SK-N-SH (cell line): Measurements from ENCODE around the gene PELI1. TPM values are rescaled to one million over a fixed set of nuclear protein-coding genes. Genes with fewer than 3 reads are reported as not detected.

Source experiments
- CTCF ChIA-PET: fragments of 300-600, 350-600 bp; formaldehyde crosslinking; extraction: SDS; loops from one replicate; lab custom pipeline; 2021; lab: Yijun Ruan, JAX
- POLR2A ChIA-PET: fragments of 350-600 bp; sonication (Branson Sonifier 250); formaldehyde crosslinking; extraction: SDS; loops from one replicate; lab custom pipeline; 2020; ENCODE audit warnings: antibody characterized with exemption, inconsistent platforms; lab: Yijun Ruan, JAX
- DNase-seq: peaks from one replicate; pipeline ENCODE4 v3.0.0; 2012
- H2AFZ ChIP-seq: fragments of 200-600 bp; sonication (generic); 2 replicates; pipeline ENCODE4 v1.8.1; 2016; ENCODE audit warnings: antibody characterized with exemption, mild to moderate bottlenecking, low read depth
- H3F3A ChIP-seq: fragments of 200-600 bp; sonication (generic); replicated peaks from 2 replicates; pipeline ENCODE3; 2016; ENCODE audit warnings: antibody characterized with exemption, mild to moderate bottlenecking; ENCODE audit not compliant: insufficient read depth
- H3K27ac ChIP-seq, 2 experiments: fragments of 200-500 bp in 1 of 2; fragments of 200-600 bp in 1 of 2; sonication (Bioruptor generic) in 1 of 2; sonication (generic), shearing (Covaris generic) in 1 of 2; 2 replicates each; pipeline versions ENCODE4 v1.5.1 to v1.6.1; 2014 to 2016; ENCODE audit warnings: low read depth in 2 of 2, inconsistent platforms in 1 of 2, low read length in 1 of 2, mild to moderate bottlenecking in 1 of 2, mixed read lengths in 1 of 2
- H3K27me3 ChIP-seq: fragments of 200-600 bp; sonication (generic), shearing (Covaris generic); 2 replicates; pipeline ENCODE4 v1.6.1; 2016; ENCODE audit warnings: mixed run types; ENCODE audit not compliant: insufficient read depth
- H3K36me3 ChIP-seq, 2 experiments: fragments of 200-500 bp in 1 of 2; fragments of 200-600 bp in 1 of 2; sonication (Bioruptor generic) in 1 of 2; sonication (generic) in 1 of 2; replicated peaks in 1 of 2; 2 replicates each; pipeline versions ENCODE3 to v1.5.1; 2014 to 2016; ENCODE audit warnings: low read length in 1 of 2, mild to moderate bottlenecking in 1 of 2; ENCODE audit not compliant: insufficient read depth in 2 of 2, control insufficient read depth in 1 of 2
- H3K4me1 ChIP-seq, 2 experiments: fragments of 200-500 bp in 1 of 2; fragments of 200-600 bp in 1 of 2; sonication (Bioruptor generic) in 1 of 2; sonication (generic), shearing (Covaris generic) in 1 of 2; 2 replicates each; pipeline versions ENCODE4 v1.5.1 to v1.6.1; 2014 to 2016; ENCODE audit warnings: low read depth in 1 of 2, low read length in 1 of 2, mixed run types in 1 of 2; ENCODE audit not compliant: insufficient read depth in 2 of 2, control insufficient read depth in 1 of 2
- H3K4me2 ChIP-seq: fragments of 200-600 bp; sonication (generic), shearing (Covaris generic); 2 replicates; pipeline ENCODE4 v1.6.1; 2017; ENCODE audit warnings: mixed run types
- H3K4me3 ChIP-seq, 2 experiments: fragments of 200-500 bp in 1 of 2; fragments of 200-600 bp in 1 of 2; sonication (Bioruptor generic) in 1 of 2; sonication (generic), shearing (Covaris generic) in 1 of 2; 2 replicates each; pipeline versions ENCODE4 v1.5.1 to v1.8.1; 2014 to 2016; ENCODE audit warnings: low read depth in 2 of 2, inconsistent platforms in 1 of 2, low read length in 1 of 2, mild to moderate bottlenecking in 1 of 2, mixed read lengths in 1 of 2, moderate library complexity in 1 of 2
- H3K79me2 ChIP-seq: fragments of 200-600 bp; sonication (generic); 2 replicates; pipeline ENCODE4 v1.8.1; 2017; ENCODE audit warnings: mild to moderate bottlenecking; ENCODE audit not compliant: insufficient read depth
- H3K9ac ChIP-seq: fragments of 200-600 bp; sonication (generic); 2 replicates; pipeline ENCODE4 v1.6.1; 2017; ENCODE audit warnings: mixed run types
- H3K9me2 ChIP-seq: fragments of 200-600 bp; sonication (generic); 2 replicates; pipeline ENCODE4 v1.6.1; 2017; ENCODE audit warnings: mixed run types
- H3K9me3 ChIP-seq: fragments of 200-600 bp; sonication (generic); 2 replicates; pipeline ENCODE4 v1.6.1; 2017; ENCODE audit warnings: mixed run types, mild to moderate bottlenecking, moderate library complexity
- H4K20me1 ChIP-seq: fragments of 200-600 bp; sonication (generic); 2 replicates; pipeline ENCODE4 v1.6.1; 2017; ENCODE audit warnings: mild to moderate bottlenecking, mixed run types; ENCODE audit not compliant: insufficient read depth
- CHD2 ChIP-seq: fragments of 150-350 bp; IDR thresholded peaks from 2 replicates; pipeline ENCODE4 v1.6.1; 2018; ENCODE audit warnings: low read length; ENCODE audit not compliant: partially characterized antibody
- CTCF ChIP-seq: fragments of 200-600 bp; sonication (generic); IDR thresholded peaks from 2 replicates; pipeline ENCODE4 v1.6.1; 2017; ENCODE audit warnings: antibody characterized with exemption, mild to moderate bottlenecking, moderate library complexity
- EP300 ChIP-seq, 2 experiments: IDR thresholded peaks; 2 replicates each; pipeline versions ENCODE4 v1.4.0 to v1.6.1; 2012; ENCODE audit warnings: borderline replicate concordance in 1 of 2, low read depth in 1 of 2, low read length in 1 of 2
- FOXM1 ChIP-seq: IDR thresholded peaks from 2 replicates; pipeline ENCODE4 v1.4.0; 2012; ENCODE audit warnings: low read depth, mild to moderate bottlenecking
- GATA2 ChIP-seq: sonication (generic); formaldehyde crosslinking; IDR thresholded peaks from 2 replicates; pipeline ENCODE4 v1.5.0; 2020; ENCODE audit warnings: mild to moderate bottlenecking, missing genetic modification reagents
- JUND ChIP-seq: IDR thresholded peaks from 2 replicates; pipeline ENCODE4 v1.4.0; 2012
- NFIC ChIP-seq: IDR thresholded peaks from 2 replicates; pipeline ENCODE4 v1.4.0; 2012; ENCODE audit warnings: borderline replicate concordance
- RAD21 ChIP-seq: IDR thresholded peaks from 2 replicates; pipeline ENCODE4 v1.6.1; 2012; ENCODE audit warnings: mild to moderate bottlenecking, low read length
- RXRA ChIP-seq: IDR thresholded peaks from 2 replicates; pipeline ENCODE4 v1.4.0; 2012; ENCODE audit warnings: low read depth, mild to moderate bottlenecking, borderline replicate concordance
- SMC3 ChIP-seq: IDR thresholded peaks from 2 replicates; pipeline ENCODE4 v1.6.1; 2012; ENCODE audit warnings: low read depth, low read length, improper control_type of control experiment
- USF2 ChIP-seq: fragments of 150-350 bp; IDR thresholded peaks from 2 replicates; pipeline ENCODE4 v1.6.1; 2017; ENCODE audit warnings: antibody characterized with exemption, low read length, low read depth, borderline replicate concordance
- YY1 ChIP-seq: IDR thresholded peaks from 2 replicates; pipeline ENCODE4 v1.4.0; 2012; ENCODE audit warnings: low read depth, mild to moderate bottlenecking
- ZBTB33 ChIP-seq: IDR thresholded peaks from 2 replicates; pipeline ENCODE4 v1.4.0; 2012; ENCODE audit warnings: low read depth, borderline replicate concordance
- WGBS: methylation state at CpG from one replicate; pipeline ENCODE4 v1.1.6; 2017; ENCODE audit warnings: low lambda C conversion rate; 5-methylcytosine and 5-hydroxymethylcytosine counted together
- polyA plus RNA-seq, 3 experiments: library from polyadenylated mRNA; depleted of rRNA; stranded (reverse); fragments of >200 nt; gene quantifications; 2 replicates each; pipeline ENCODE4 v1.2.3, GENCODE V29; 2012

Gene PELI1
- polyA plus RNA-seq, 1 of the 3 experiments (the other 2 are of a cell fraction) = 4.2 TPM

DNA sequence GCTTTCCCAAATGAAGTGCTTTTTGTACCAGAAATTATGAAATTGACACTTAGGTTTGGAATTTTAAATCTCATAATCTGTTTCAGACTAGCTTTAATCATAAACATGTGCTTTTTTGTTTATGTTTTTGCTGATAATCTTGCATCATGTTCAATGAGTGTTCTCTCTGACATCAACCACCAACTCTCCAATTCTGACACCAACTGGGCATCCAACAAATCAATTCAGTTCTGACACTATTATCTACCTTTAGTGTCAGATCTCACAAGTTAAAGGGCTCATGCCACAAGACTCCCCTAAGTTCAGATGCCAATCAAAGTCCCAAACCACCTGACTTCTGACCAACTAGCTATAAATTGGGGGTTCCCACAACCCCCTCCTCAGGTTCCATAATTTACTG, 19.6 kb downstream of the PELI1 start (continued):
- TF ChIP-seq CHD2 (no peak), JUND (no peak), ZBTB33 (no peak), USF2 (no peak), CTCF (no peak), FOXM1 (no peak), YY1 (no peak)

GRCh38 chr2:64124168-64124567, 20.1 kb downstream of the PELI1 start:
- Histone ChIP-seq H3K4me2 (no peak overlapping the region), H2AFZ (no peak overlapping the region), H3K27me3 (no peaks in the 10 kb centered on the region), H3K9me3 (no peaks in the 10 kb centered on the region), H3K9me2 (no peaks in the 10 kb centered on the region), H3K9ac (no peak overlapping the region)
- POLR2A ChIA-PET = no interaction called here
- WGBS = 88% methylated on average over 3 of the region's 3 CpGs
- CTCF ChIA-PET = interaction anchor here (1.2 to 1.5 kb wide), 2 partner anchors 75 to 204 kb away, joined by 3 read pairs; no protein-coding TSS in a partner anchor
- no peak for TF ChIP-seq JUND
- no peak for TF ChIP-seq RAD21
- TF ChIP-seq EP300 (IDR thresholded peaks at IDR 0.05; ENCODE audit: borderline replicate concordance in 1 of 2, low read depth in 1 of 2, low read length in 1 of 2) = no peak
- TF ChIP-seq GATA2 (CRISPR knock-in tag) = no peak
- TF ChIP-seq SMC3 = no peak
- no peak for TF ChIP-seq RXRA
- TF ChIP-seq NFIC = no peak
- TF ChIP-seq, all 33 proteins: peak for 0
- peaks cover 79% of the 10 kb centered on the region for H3K79me2 ChIP-seq
- no peaks in the 10 kb centered on the region for H4K20me1 ChIP-seq
- no peaks in the 10 kb centered on the region for H3K36me3 ChIP-seq
- peaks cover 3% of the 10 kb centered on the region in 2 experiments; a peak in 3 of 4 replicates for H3K4me1 ChIP-seq
- H3K27ac ChIP-seq = no peak overlapping the region
- no peaks in the 10 kb centered on the region for H3F3A ChIP-seq
- no peak for DNase-seq
- no peak overlapping the region for H3K4me3 ChIP-seq
